Sigmoid colon (tissue), 4 donors: ENCODE measurements around the gene KDM4D.

Source experiments
- CTCF ChIP-seq, 4 experiments: fragments of 450-650 bp in 3 of 4; fragments of 200-600 bp in 1 of 4; IDR thresholded peaks; one replicate each; pipeline ENCODE4 v1.5.1; 2016 to 2019; ENCODE audit warnings: antibody characterized with exemption in 4 of 4, mild to moderate bottlenecking in 3 of 4, moderate library complexity in 2 of 4
- EP300 ChIP-seq, 4 donors: sonication (generic); formaldehyde crosslinking; IDR thresholded peaks; one replicate each; pipeline ENCODE4 v1.6.1; 2017; ENCODE audit warnings: antibody characterized with exemption in 4 of 4
- POLR2A ChIP-seq, 2 donors: fragments of 450-650 bp; IDR thresholded peaks; one replicate each; pipeline ENCODE4 v1.6.1; 2016; ENCODE audit warnings: antibody characterized with exemption in 2 of 2, mild to moderate bottlenecking in 2 of 2, moderate library complexity in 2 of 2
- POLR2AphosphoS5 ChIP-seq, 4 donors: sonication (generic); formaldehyde crosslinking; IDR thresholded peaks; one replicate each; pipeline ENCODE4 v1.6.1; 2017; ENCODE audit warnings: antibody characterized with exemption in 4 of 4

DNA sequence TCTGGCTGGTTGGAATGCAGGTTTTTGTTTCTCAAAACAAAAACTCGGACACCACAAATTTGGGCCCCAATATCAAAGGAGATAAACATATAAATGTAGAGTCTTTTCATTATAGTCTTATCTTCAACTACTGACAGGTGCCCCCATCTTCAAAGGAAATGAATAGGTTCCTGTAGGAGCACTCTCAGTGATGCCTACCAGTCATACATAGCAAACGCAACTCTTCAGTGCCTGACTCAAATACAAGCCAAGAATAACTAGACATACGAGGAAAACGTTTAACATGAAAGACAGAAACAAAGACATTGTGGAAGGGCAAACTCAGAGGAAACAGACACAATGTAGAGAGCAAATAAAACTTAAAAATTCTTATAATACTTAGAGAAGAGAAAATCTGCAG, 13.9 kb downstream of the KDM4D start:
- no peak for TF ChIP-seq CTCF (IDR thresholded peaks at IDR 0.05)
- no peak for TF ChIP-seq POLR2A (IDR thresholded peaks at IDR 0.05)
- TF ChIP-seq POLR2AphosphoS5 (IDR thresholded peaks at IDR 0.05), result no peak
- TF ChIP-seq EP300 (IDR thresholded peaks at IDR 0.05), result no peak
